ENCODE measurements around the gene PA2G4.

PA2G4 gene

DNA sequence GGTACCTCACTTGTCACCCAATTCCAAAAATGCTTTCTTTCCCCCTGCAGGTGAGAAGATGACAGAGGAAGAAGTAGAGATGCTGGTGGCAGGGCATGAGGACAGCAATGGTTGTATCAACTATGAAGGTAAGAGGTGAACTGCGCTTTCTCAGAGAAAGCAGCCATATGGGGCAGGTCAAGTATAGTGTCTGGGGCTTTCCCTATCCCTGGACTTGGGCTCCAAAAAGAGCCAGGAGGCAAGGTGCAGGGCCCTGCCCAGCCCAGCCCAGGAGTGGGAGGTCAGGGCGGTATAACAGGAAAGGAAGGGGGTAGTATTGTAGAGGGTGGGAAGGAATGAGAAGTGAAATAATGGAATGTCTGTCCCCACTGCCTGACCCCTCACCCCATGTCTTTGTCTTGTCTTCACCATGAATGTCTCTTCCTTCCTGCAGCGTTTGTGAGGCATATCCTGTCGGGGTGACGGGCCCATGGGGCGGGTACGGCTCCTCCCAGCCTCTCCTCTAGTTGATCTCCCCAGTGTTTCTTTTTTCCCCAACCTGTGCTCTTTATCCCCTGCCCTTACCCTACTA lies 55.9 kb downstream of the PA2G4 start:
- peaks cover 57% of the 10 kb centered on the region for H3K36me3 ChIP-seq
- H3K27me3 ChIP-seq, result no peaks in the 10 kb centered on the region
- no peaks in the 10 kb centered on the region for H3K9me3 ChIP-seq
- TF ChIP-seq, protein P1, sequence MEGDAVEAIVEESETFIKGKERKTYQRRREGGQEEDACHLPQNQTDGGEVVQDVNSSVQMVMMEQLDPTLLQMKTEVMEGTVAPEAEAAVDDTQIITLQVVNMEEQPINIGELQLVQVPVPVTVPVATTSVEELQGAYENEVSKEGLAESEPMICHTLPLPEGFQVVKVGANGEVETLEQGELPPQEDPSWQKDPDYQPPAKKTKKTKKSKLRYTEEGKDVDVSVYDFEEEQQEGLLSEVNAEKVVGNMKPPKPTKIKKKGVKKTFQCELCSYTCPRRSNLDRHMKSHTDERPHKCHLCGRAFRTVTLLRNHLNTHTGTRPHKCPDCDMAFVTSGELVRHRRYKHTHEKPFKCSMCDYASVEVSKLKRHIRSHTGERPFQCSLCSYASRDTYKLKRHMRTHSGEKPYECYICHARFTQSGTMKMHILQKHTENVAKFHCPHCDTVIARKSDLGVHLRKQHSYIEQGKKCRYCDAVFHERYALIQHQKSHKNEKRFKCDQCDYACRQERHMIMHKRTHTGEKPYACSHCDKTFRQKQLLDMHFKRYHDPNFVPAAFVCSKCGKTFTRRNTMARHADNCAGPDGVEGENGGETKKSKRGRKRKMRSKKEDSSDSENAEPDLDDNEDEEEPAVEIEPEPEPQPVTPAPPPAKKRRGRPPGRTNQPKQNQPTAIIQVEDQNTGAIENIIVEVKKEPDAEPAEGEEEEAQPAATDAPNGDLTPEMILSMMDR (IDR thresholded peaks at IDR 0.05), result no peak
- peak overlapping the region; percentile 67 to 99 for H3K4me3 ChIP-seq (ENCODE audit: low read depth in 1 of 2, low read length in 1 of 2)
- peaks cover 44 to 50% of the 10 kb centered on the region in 2 experiments for H3K4me1 ChIP-seq (ENCODE audit: control insufficient read depth in 1 of 2, insufficient read depth in 1 of 2, low read depth in 1 of 2, low read length in 1 of 2)
- peak overlapping the region; percentile 96 for H3K27ac ChIP-seq

DNA sequence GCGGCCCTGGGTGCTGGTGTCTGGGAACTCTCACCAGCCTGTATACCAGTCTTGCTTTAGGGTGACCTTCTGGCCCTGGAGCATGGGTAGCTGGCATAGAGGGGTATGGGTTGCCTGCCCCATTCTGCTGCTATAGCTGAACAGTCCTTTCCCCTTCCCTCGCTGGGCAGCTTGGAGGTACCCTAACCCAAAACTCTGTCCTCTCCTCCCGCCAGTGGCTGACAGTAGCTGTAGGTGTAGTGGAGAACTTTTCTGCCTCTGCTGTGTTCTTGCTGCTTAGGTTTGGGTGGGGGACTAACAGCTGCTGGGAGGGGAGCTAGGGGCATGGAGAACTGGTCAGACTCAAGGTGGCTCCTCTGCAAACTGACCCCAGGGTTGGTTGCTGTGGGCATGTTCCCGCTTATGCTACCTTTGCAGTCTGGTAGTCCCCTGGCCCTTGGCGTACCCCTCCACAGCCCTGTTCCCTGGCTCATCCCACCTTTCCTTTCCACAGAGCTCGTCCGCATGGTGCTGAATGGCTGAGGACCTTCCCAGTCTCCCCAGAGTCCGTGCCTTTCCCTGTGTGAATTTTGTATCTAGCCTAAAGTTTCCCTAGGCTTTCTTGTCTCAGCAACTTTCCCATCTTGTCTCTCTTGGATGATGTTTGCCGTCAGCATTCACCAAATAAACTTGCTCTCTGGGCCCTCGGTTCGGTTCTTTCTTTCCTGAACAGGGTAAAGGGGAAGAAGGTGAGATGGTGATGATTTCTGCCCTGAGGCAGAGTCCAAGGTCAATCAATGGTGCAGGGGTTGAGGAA lies 56.7 kb downstream of the PA2G4 start:
- peaks cover 44 to 50% of the 10 kb centered on the region in 2 experiments for H3K4me1 ChIP-seq (ENCODE audit: control insufficient read depth in 1 of 2, insufficient read depth in 1 of 2, low read depth in 1 of 2, low read length in 1 of 2)
- peak overlapping the region; percentile 67 to 99 for H3K4me3 ChIP-seq (ENCODE audit: low read depth in 1 of 2, low read length in 1 of 2)
- H3K36me3 ChIP-seq, result peaks cover 66% of the 10 kb centered on the region
- no peaks in the 10 kb centered on the region for H3K9me3 ChIP-seq
- H3K27me3 ChIP-seq, result no peaks in the 10 kb centered on the region
- peak overlapping the region; percentile 96 for H3K27ac ChIP-seq
- TF ChIP-seq, protein P1 (IDR thresholded peaks at IDR 0.05), result no peak

DNA sequence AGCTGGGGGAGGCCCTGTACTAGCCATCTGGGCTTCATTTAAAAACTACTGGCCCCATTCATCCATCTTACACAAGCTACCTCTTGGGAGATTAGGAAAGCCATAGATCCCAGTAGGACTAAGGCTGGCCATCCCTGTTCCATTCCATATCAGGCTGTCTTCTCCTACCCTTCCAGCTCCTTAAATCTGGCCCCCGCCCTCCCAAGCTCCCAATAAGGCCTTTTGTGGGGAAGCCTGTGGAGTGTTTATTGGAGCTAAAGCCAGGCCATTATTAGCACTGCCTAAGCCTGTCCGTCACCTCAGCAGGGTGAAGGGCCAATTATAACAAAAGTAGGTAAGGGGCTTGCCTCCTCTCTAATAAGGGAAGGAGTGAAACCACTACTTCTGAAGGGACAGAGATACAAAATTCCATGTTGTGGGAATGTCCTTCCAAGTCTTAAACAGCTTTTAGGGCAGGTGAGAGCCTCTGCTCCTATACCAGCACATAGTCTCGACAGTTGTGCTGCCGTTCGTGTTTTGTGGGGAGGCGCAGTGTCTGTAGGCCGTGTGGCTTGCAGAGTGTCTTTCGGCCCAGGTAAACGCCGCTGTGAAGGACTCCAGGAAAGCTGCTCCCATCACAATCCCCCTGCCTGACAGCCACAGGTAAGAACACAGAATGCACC lies 57.5 kb downstream of the PA2G4 start:
- no peaks in the 10 kb centered on the region for H3K9me3 ChIP-seq
- no peak overlapping the region for H3K4me3 ChIP-seq (ENCODE audit: low read depth in 1 of 2, low read length in 1 of 2)

DNA sequence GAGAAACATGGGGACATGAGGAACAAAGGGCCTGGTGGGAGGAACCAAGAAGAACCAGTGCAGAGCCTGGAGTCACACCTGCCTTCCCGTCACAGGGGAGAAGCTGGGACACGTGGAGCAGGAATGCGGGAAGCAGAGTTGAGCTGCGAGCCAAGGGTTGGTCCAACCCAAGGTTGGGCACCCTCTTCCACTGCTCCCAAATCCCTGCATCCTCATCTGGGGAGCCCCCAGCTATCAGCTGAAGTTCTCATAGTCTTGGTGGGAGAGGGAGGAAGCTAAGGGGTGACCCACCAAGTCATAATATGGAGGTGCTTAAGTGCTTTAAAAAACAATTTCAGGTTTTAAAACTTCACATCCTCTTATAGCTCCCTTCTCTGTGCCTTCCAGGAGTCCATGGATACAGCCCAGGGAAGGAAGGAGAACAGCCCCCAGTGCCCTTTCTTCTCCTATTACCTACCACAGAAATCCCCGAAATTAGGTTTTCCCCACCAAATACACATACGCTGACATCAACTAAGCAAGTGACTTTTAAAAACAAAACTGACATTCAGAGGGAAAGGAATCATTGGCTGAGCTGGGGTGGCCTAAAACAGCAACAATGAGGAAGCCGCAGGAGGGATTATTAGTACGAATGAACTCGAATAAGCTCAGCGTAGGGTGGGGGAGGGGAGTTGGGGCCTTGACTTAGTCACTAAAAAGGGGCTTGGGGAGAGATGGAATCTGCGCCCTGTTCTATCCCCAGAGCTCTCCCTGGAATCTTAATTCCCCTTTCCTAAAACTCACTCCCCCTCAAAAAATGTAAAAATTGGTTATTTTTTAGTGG lies 58.3 kb downstream of the PA2G4 start:
- H3K4me1 ChIP-seq (ENCODE audit: control insufficient read depth in 1 of 2, insufficient read depth in 1 of 2, low read depth in 1 of 2, low read length in 1 of 2), result peaks cover 33 to 36% of the 10 kb centered on the region in 2 experiments
- H3K36me3 ChIP-seq, result peaks cover 81% of the 10 kb centered on the region
- H3K27ac ChIP-seq, result peak overlapping the region; percentile 48
- no peaks in the 10 kb centered on the region for H3K9me3 ChIP-seq
- TF ChIP-seq, protein P1 (IDR thresholded peaks at IDR 0.05), result no peak
- no peaks in the 10 kb centered on the region for H3K27me3 ChIP-seq
- H3K4me3 ChIP-seq (ENCODE audit: low read depth in 1 of 2, low read length in 1 of 2), result no peak overlapping the region

More for the DNA sequence above, 57.5 kb downstream of the PA2G4 start:
- Histone ChIP-seq H3K27me3 (no peaks in the 10 kb centered on the region), H3K4me1 (ENCODE audit: control insufficient read depth in 1 of 2, insufficient read depth in 1 of 2, low read depth in 1 of 2, low read length in 1 of 2) (peaks cover 42 to 45% of the 10 kb centered on the region in 2 experiments), H3K27ac (peak overlapping the region; percentile 96), H3K36me3 (peaks cover 73% of the 10 kb centered on the region)
- TF ChIP-seq, protein P1 (IDR thresholded peaks at IDR 0.05), result no peak
